ENCODE data around the gene KIF2A.

KIF2A gene

GRCh38 chr5:62291829-62292228, 14.2 kb upstream of the KIF2A start:
- peak in 1 of 2 donors; percentile 34 for DNase-seq (ENCODE audit: low read depth in 2 of 2)

DNA sequence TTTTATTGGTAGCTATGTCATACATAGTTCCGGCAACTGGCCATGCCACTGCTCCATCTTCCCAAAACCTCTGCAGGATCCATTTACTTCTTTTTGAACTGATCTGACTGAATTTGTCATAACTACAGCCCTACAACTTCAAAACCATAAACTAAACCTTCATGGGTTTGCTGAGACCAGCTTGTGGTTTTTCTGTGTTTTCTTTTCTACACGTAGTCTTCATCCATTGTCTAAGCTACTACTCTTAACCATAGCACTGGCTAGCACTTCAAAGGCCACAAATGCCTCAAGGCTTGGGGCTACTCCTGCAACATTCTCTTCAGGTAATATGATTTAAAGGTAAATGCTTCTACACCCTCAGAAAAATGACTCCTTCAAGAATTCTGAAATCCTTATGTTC, 9.0 kb upstream of the KIF2A start:
- DNase-seq (ENCODE audit: low read depth in 2 of 2), result no peak

DNA sequence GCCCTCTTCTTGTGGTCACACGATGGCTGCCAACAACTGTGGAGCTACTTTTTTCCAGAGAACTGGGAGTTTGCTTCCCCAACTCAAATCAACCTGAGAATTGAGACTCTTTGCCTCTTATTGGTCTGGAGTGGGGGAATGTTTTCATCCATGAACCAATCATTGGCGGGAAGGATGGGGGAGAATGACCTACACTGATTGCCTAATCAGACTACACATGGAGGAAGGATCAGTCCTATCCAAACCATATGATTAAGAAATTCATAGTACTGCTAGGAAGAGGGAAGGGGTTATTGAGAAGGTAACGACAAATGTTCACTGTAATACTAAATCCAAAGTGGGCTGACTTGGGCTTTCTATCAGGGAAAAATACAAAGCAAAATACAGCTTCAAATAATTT, 7.9 kb upstream of the KIF2A start:
- DNase-seq (ENCODE audit: low read depth in 2 of 2), result no peak

GRCh38 chr5:62299101-62299500, 6.9 kb upstream of the KIF2A start:
- DNase-seq (ENCODE audit: low read depth in 2 of 2), result no peak

DNA sequence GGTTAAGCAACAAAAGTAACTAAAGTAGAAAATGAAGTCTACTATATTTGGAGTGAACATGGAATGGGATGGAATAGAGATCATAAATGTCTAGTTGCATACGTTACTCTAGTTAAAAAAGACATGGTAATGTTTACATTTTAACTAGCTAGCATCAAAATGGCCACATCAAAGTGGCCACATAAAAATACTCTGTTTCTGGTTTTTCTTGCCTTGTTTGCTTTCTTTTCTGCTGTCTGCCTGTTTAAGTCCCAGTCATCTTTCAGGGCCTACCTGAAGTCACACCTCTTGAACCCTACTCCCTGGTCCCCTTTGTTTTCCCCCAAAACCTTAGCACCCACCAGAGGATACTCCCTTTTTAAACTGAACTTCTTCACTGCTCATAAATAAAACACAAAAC, 6.4 kb upstream of the KIF2A start:
- DNase-seq (ENCODE audit: low read depth in 2 of 2), result no peak

GRCh38 chr5:62305358-62305714, 670 bp upstream of the KIF2A start:
- no peak for DNase-seq (ENCODE audit: low read depth in 2 of 2)

GRCh38 chr5:62306323-62306895, 403 bp downstream of the KIF2A start:
- peak in 1 of 2 donors; percentile 20 for DNase-seq (ENCODE audit: low read depth in 2 of 2)

DNA sequence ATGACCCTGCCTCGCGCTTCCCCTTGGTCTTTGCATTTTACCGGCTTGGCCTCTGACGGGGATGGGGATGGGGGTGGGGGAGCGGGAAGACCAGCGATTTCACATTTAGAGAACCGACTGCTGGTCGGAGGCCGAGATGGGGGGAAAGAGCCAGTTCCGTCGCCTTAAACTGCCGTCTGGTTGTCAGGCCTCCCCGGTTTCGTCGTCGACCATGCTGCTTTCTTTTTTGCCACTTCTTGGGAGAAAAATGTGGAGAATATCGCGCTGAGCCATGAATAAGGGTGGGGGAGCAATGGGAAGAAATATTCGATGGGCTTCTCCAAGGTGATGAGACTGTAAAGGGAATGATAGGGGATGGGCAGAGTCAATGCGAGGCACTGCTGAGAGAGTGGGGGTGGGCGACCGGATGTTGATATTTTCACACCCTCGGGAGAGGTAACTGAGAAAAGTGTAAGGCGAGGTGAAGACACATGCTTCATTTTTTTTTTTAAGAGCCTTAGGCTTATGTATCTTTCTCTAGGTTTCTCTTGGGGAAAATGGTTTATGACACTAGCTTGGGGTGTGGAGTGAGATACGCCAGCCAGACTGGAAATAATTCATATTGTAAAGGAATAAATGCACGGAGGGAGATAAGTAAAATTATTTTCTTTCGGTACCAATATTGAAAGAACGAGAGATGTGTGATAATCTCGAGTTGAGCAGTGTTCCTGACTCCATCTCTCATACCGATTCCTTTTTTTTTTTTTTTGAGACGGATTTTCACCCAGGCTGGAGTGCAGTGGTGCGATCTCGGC, 1.1 kb downstream of the KIF2A start:
- peak; percentile 46 to 49 for DNase-seq (ENCODE audit: low read depth in 2 of 2)

GRCh38 chr5:62308439-62308838, 2.4 kb downstream of the KIF2A start:
- DNase-seq (ENCODE audit: low read depth in 2 of 2), result no peak

- DNase-seq (ENCODE audit: low read depth in 2 of 2), result no peak
Observed at GRCh38 chr5:62309107-62309506, 3.1 kb downstream of the KIF2A start.

GRCh38 chr5:62310426-62311143, 4.6 kb downstream of the KIF2A start:
- no peak for DNase-seq (ENCODE audit: low read depth in 2 of 2)

GRCh38 chr5:62312036-62312435, 6.0 kb downstream of the KIF2A start:
- DNase-seq (ENCODE audit: low read depth in 2 of 2), result no peak

DNA sequence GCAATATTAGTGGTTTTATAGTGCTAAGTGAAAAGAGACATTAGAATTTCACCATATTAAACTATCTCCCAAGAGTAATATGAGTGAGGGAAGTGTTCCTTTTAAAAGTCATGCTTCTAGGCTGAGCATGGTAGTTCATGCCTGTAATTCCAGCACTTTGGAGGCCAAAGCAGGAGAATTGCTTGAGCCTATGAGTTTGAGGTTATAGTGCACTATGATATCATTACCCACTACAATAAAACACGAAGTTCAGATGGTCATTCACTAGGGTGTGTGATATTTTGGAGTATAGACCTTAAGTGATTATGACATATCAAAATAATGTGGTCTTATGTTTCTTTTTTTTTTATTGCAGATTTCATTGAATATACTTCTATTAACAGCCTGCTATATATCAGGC, 6.7 kb downstream of the KIF2A start:
- DNase-seq (ENCODE audit: low read depth in 2 of 2), result no peak

- DNase-seq (ENCODE audit: low read depth in 2 of 2), result no peak
Observed at GRCh38 chr5:62314213-62314830, 8.3 kb downstream of the KIF2A start.

DNA sequence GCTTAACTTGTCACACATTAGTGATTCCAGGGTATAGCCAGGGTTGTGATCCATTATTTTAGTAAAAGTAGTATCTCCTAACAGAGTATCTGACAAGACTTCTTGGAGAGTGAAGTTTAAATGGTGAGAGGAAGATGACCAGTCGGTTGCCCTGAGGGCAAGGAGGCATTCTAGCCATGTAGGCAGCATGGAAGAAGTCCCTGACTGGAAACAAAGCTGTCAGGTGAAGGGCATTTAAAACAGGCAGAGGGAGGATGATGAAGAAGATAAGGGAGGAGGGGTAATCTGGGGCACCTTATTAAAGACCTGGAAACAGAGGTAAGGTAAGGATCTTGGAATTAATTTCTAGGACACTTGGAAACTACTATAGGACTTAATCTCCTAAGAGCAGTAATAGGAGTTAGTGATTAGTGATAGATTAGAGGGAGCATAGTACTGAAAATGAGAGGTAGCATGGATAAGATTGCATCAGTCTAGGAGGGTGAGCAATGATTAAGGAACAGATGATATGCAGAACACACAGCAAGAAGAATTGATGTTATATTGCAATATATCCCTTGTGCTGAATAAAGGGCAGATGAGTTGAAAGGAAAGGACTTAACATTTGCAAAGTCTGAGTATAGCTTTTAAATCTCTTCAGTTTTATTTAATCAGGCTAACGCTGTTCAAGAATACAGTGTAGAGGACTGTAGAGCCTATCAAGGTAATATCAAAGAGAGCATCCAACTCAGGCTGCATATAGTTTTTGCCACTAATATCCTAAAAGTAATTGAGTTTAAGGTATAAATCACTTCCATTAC, 9.6 kb downstream of the KIF2A start:
- no peak for DNase-seq (ENCODE audit: low read depth in 2 of 2)

DNA sequence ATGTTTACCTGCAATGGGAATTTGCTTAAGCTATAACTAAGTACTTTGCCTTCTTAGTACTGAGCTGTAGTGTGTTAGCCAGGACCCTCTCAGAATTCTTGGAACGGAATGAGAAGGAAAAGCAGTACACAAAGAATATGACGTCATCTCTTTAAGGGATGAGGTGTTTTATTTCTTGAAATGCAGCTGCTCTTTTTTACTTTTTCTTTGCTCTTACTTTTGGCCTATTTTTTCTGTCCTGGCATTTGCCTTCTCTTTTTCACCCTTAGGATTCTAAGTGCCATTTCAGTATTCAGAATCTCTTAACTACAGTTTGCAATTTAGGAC, 10.1 kb downstream of the KIF2A start:
- no peak for DNase-seq (ENCODE audit: low read depth in 2 of 2)

DNA sequence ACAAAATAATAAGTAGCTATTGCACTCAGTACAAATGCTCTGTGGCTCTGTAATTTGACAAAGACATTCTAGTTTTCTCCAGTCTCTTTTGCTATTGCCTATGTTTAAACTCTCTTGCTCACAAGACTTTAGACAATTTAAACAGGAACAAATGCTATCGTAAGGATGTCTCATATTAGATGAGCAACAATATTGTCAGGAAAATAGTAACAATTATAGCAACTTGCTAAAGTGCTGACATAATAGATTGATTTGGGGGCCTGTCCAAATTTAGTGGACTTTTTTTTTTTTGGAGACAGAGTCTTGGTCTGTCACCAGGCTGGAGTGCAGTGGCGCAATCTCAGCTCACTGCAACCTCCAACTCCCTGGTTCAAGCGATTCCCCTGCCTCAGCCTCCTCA, 11.8 kb downstream of the KIF2A start:
- DNase-seq (ENCODE audit: low read depth in 2 of 2), result no peak

DNA sequence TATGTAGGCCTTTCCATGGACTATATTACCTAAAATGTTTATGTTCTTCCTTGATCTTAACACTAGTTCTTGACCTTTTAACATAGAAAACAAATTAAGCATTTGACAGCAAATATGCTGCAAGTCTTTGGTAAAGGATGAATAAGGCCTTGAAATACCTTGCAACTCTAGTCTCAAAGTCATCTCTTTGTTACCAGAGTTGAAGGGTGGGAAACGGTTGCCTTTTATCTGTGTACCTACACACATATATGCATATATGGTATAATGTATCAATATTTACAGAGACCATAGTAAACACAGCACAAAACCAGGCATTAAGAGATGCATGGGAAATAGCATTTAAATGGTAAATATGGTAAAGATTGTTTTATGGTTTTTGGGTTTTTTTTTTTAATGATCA, 16.5 kb downstream of the KIF2A start:
- DNase-seq (ENCODE audit: low read depth in 2 of 2), result no peak

- DNase-seq (ENCODE audit: low read depth in 2 of 2), result no peak
Observed at GRCh38 chr5:62326302-62326701, 20.3 kb downstream of the KIF2A start.

- no peak for DNase-seq (ENCODE audit: low read depth in 2 of 2)
Observed at GRCh38 chr5:62326702-62327101, 20.7 kb downstream of the KIF2A start.

GRCh38 chr5:62327138-62328053, 21.4 kb downstream of the KIF2A start:
- DNase-seq (ENCODE audit: low read depth in 2 of 2), result no peak
